ENCODE measurements around the gene SLC25A53. TPM values are rescaled to one million over a fixed set of nuclear protein-coding genes. Genes with fewer than 3 reads are reported as not detected.

SLC25A53 gene
- polyA plus RNA-seq, 2 of the 4 experiments (the other 2 are of a cell fraction), result 4.6 to 5.0 TPM

- ATAC-seq, result no peak
- no peak for TF ChIP-seq NPAS2 (CRISPR knock-in tag; IDR thresholded peaks at IDR 0.05; ENCODE audit: borderline replicate concordance)
- TF ChIP-seq TP53 (CRISPR knock-in tag; IDR thresholded peaks at IDR 0.05), result no peak
- no peak for TF ChIP-seq ESRRA (IDR thresholded peaks at IDR 0.05; ENCODE audit: borderline replicate concordance, low read length)
- peak; percentile 76 for TF ChIP-seq MAFK (IDR thresholded peaks at IDR 0.05; ENCODE audit: partially characterized antibody)
- no peak for TF ChIP-seq JUNB (IDR thresholded peaks at IDR 0.05)
- TF ChIP-seq PHF8 (IDR thresholded peaks at IDR 0.05; ENCODE audit: borderline replicate concordance, low read depth), result no peak
- DNase-seq (ENCODE audit: low read depth in 1 of 2, low spot score in 1 of 2), result no peak
- FAIRE-seq, result no peak
- ChIA-PET CTCF (interaction anchor here (0.9 kb wide), 1 partner anchor 10 kb away, joined by 6 read pairs; no protein-coding TSS in a partner anchor), POLR2A (no interaction called here)
- no peak overlapping the region for H3K27ac ChIP-seq
- no peaks in the 10 kb centered on the region for H3K4me1 ChIP-seq
- H3K9me3 ChIP-seq, result no peaks in the 10 kb centered on the region
- no peak overlapping the region for H3K4me2 ChIP-seq
- H3K4me3 ChIP-seq, result no peak overlapping the region
- 82% methylated on average over 5 of the region's 5 CpGs for WGBS (ENCODE audit: missing lambda C conversion rate)
Observed at GRCh38 chrX:104205548-104205947, 48.7 kb upstream of the SLC25A53 start.

DNA sequence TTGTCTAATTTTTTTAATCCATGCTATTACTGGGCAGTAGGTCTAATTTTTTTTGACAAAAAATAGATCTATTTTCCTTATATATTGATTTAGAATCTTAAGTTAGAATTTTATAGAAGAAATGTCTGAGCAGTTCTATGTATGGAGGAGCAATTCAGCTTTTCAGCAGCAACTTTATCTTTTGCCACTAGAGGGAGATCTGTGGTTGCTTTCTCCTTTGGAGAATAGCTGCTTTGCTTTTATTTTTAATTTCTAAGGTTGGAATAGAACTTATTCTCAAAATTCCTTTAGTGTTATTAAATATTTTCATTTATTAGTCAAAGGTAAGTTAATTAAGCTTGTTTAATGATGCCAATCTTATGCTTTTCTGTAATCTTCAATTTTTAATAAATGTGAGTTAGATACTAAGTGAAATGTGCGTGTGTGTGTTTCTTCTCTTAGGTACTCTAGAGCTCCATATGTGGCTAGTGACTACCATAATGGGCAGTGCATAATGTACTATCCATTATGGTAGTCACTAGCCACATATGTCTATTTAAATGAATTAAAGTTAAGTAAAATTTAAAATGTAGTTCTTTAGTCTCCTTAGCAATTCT lies 38.8 kb upstream of the SLC25A53 start:
- H3K9me3 ChIP-seq, result no peaks in the 10 kb centered on the region
- WGBS (ENCODE audit: missing lambda C conversion rate), result 89% methylated on average over 1 of the region's 1 CpG
- FAIRE-seq (peak; percentile 94), ATAC-seq (peak; percentile 50 to 73; a peak in 2 of 6 replicates), DNase-seq (ENCODE audit: low read depth in 1 of 2, low spot score in 1 of 2) (peak; percentile 4 to 14)
- ChIA-PET CTCF (interaction anchor here (0.9 to 2.2 kb wide), 19 partner anchors 8 to 146 kb away, joined by 3 to 9 read pairs (median 4); partner anchors contain the start of gene FAM199X), POLR2A (no interaction called here)
- TF ChIP-seq RAD21 (conservative IDR thresholded peaks at IDR 0.05 in 1 of 2, IDR thresholded peaks at IDR 0.05 in 1 of 2) (peak; percentile 39 to 49), RNF2 (IDR thresholded peaks at IDR 0.05; ENCODE audit: borderline replicate concordance, low read depth) (no peak), CTCF (IDR thresholded peaks at IDR 0.05) (peak; percentile 64), SMC3 (IDR thresholded peaks at IDR 0.05) (peak; percentile 48)
- no peak overlapping the region for H3K4me3 ChIP-seq
- no peak overlapping the region for H3K4me2 ChIP-seq
- H3K4me1 ChIP-seq, result no peaks in the 10 kb centered on the region
- H3K27ac ChIP-seq, result no peak overlapping the region

DNA sequence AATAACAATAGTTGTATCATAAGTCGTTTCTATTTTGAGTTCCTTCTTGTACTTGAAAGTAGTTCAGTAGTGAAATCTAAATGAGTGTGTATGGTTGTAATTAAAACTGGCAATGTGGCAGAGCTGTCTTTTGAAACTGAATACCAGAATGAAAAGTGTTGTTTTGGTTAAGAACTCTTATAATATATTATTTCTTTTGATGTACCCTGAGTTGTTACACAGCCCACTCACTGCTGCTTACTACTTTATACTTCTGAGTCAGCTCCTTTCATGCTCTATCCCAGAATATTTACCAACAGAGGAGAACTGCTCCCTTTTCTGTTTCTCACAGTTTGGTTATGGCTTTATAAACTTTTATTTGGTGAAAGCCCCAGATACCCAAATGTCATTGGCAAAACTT lies 38.2 kb upstream of the SLC25A53 start:
- no peak overlapping the region for H3K27ac ChIP-seq
- no peaks in the 10 kb centered on the region for H3K4me1 ChIP-seq
- POLR2A ChIA-PET, result no interaction called here
- DNase-seq (ENCODE audit: low read depth in 1 of 2, low spot score in 1 of 2) (no peak), FAIRE-seq (no peak), ATAC-seq (no peak; a peak in 1 of 6 replicates)
- TF ChIP-seq SMC3 (IDR thresholded peaks at IDR 0.05) (no peak), POLR2AphosphoS2 (conservative IDR thresholded peaks at IDR 0.05; ENCODE audit: low read length) (no peak), EP300 (IDR thresholded peaks at IDR 0.05) (no peak), E2F6 (IDR thresholded peaks at IDR 0.05; ENCODE audit: borderline replicate concordance, low read depth) (no peak), HMGXB4 (CRISPR knock-in tag; IDR thresholded peaks at IDR 0.05; ENCODE audit: borderline replicate concordance) (no peak), HOXB13 (CRISPR knock-in tag; IDR thresholded peaks at IDR 0.05; ENCODE audit: low read depth) (no peak), ZNF302 (CRISPR knock-in tag; IDR thresholded peaks at IDR 0.05) (no peak), MAFK (IDR thresholded peaks at IDR 0.05; ENCODE audit: partially characterized antibody) (no peak), TP53 (CRISPR knock-in tag; IDR thresholded peaks at IDR 0.05) (no peak), ZFP36 (IDR thresholded peaks at IDR 0.05; ENCODE audit: borderline replicate concordance, partially characterized antibody) (no peak)
- WGBS (ENCODE audit: missing lambda C conversion rate), result 11% methylated on average over 1 of the region's 1 CpG
- CTCF ChIA-PET, result interaction anchor here (0.9 to 2.2 kb wide), 18 partner anchors 9 to 147 kb away, joined by 3 to 9 read pairs (median 4); partner anchors contain the start of gene FAM199X
- H3K4me2 ChIP-seq, result no peak overlapping the region
- H3K9me3 ChIP-seq, result no peaks in the 10 kb centered on the region
- no peak overlapping the region for H3K4me3 ChIP-seq

Measured in A549 (cell line).